AG04449 (cell line): ENCODE results near the gene FLOT1.
"Not testable (repeated sequence)": the region's sequence is repeated elsewhere in the genome, so short reads cannot be mapped to it uniquely, and the experiment has no call there.

Source experiments
- CTCF ChIA-PET: fragments of 350-600 bp; formaldehyde crosslinking; extraction: SDS; loops from one replicate; lab custom pipeline; 2021; ENCODE audit warnings: antibody characterized with exemption; lab: Yijun Ruan, JAX
- POLR2A ChIA-PET: fragments of 400-600, 350-600 bp; formaldehyde crosslinking; extraction: SDS; loops from one replicate; lab custom pipeline; 2020; ENCODE audit warnings: antibody characterized with exemption, inconsistent platforms; lab: Yijun Ruan, JAX
- DNase-seq: peaks from one replicate; pipeline ENCODE4 v3.0.0-alpha.2; 2010; ENCODE audit warnings: low read depth, low spot score
- H3K4me3 ChIP-seq: 2 replicates; pipeline ENCODE4 v1.5.1; 2011; ENCODE audit warnings: low read depth, mild to moderate bottlenecking, control low read depth, low read length
- CTCF ChIP-seq: IDR thresholded peaks from one replicate; pipeline ENCODE4 v1.5.1; 2011; ENCODE audit warnings: mild to moderate bottlenecking, moderate library complexity, low read length, control low read depth, inconsistent platforms; ENCODE audit not compliant: insufficient read depth; ENCODE audit errors: missing control alignments

Gene FLOT1

GRCh38 chr6:30760549-30760948 lies 18.1 kb upstream of the FLOT1 start:
- CTCF ChIA-PET: interaction anchor here (1.7 kb wide), 1 partner anchor 22 kb away, joined by 5 read pairs; no protein-coding TSS in a partner anchor
- POLR2A ChIA-PET: no interaction called here

GRCh38 chr6:30759575-30760239 lies 17.2 kb upstream of the FLOT1 start:
- CTCF ChIA-PET: interaction anchor here (0.7 to 3.1 kb wide), 3 partner anchors 9 to 62 kb away, joined by 3 to 19 read pairs (median 5); no protein-coding TSS in a partner anchor
- DNase-seq: peak; percentile 98

More at GRCh38 chr6:30760549-30760948, 18.1 kb upstream of the FLOT1 start:
- TF ChIP-seq CTCF: no peak
- no peak overlapping the region for H3K4me3 ChIP-seq
- DNase-seq: no peak

GRCh38 chr6:30757261-30757904 lies 14.9 kb upstream of the FLOT1 start:
- ChIA-PET POLR2A (interaction anchor here (1.0 kb wide), 1 partner anchor 13 kb away, joined by 3 read pairs; the partner anchor contains the start of gene IER3), CTCF (interaction anchor here (1.0 to 3.1 kb wide), 2 partner anchors 19 to 64 kb away, joined by 3 to 19 read pairs; no protein-coding TSS in a partner anchor)
- TF ChIP-seq CTCF: no peak
- DNase-seq: no peak
- H3K4me3 ChIP-seq: no peak overlapping the region

More at GRCh38 chr6:30759575-30760239, 17.2 kb upstream of the FLOT1 start:
- no peak for TF ChIP-seq CTCF
- POLR2A ChIA-PET: interaction anchor here (0.6 to 1.5 kb wide), 7 partner anchors 10 to 39 kb away, joined by 3 to 16 read pairs (median 6); partner anchors contain the start of gene IER3
- no peak overlapping the region for H3K4me3 ChIP-seq

- not testable (repeated sequence) for H3K4me3 ChIP-seq, DNase-seq
- ChIA-PET CTCF (interaction anchor here (0.5 to 3.1 kb wide), 4 partner anchors 11 to 66 kb away, joined by 3 to 19 read pairs (median 3); no protein-coding TSS in a partner anchor), POLR2A (interaction anchor here (2.8 kb wide), 1 partner anchor 12 kb away, joined by 14 read pairs; the partner anchor contains the start of gene IER3)
These were observed 14.0 kb upstream of the FLOT1 start for GRCh38 chr6:30756405-30757003.

- CTCF ChIA-PET: interaction anchor here (1.1 to 1.2 kb wide), 3 partner anchors 66 to 72 kb away, joined by 3 to 4 read pairs (median 3); no protein-coding TSS in a partner anchor
- DNase-seq: no peak
- H3K4me3 ChIP-seq: no peak overlapping the region
- POLR2A ChIA-PET: interaction anchor here (0.6 to 2.8 kb wide), 9 partner anchors 10 to 150 kb away, joined by 3 to 14 read pairs (median 4); partner anchors contain the start of genes FLOT1 and IER3
- no peak for TF ChIP-seq CTCF
These were observed 12.1 kb upstream of the FLOT1 start for GRCh38 chr6:30754631-30755030.
